Kidney epithelial cell (primary cell): ENCODE data around the gene TBL1X. TPM values are rescaled to one million over a fixed set of nuclear protein-coding genes. Genes with fewer than 3 reads are reported as not detected.

Source experiments
- DNase-seq: peaks from one replicate; pipeline ENCODE4 v3.0.0-alpha.2; 2010; ENCODE audit warnings: low read depth
- H3K27me3 ChIP-seq: 2 replicates; pipeline ENCODE4 v1.6.0; 2011; ENCODE audit warnings: low read length; ENCODE audit not compliant: control insufficient read depth, insufficient read depth
- H3K36me3 ChIP-seq: 2 replicates; pipeline ENCODE4 v1.5.1; 2011; ENCODE audit warnings: low read length; ENCODE audit not compliant: control insufficient read depth, insufficient read depth
- H3K4me3 ChIP-seq: 2 replicates; pipeline ENCODE4 v1.5.1; 2011; ENCODE audit warnings: low read depth, mild to moderate bottlenecking, control low read depth, low read length
- total RNA-seq: library from RNA; depleted of rRNA; stranded (reverse); fragments of >200 nt; gene quantifications from 2 replicates; pipeline ENCODE4 v1.2.3, GENCODE V29; 2015
- TF ChIP-seq, protein P1 (sequence below): IDR thresholded peaks from 2 replicates; pipeline ENCODE4 v1.5.1; 2011; ENCODE audit warnings: mild to moderate bottlenecking, moderate library complexity, low read length, control low read depth, inconsistent platforms; ENCODE audit not compliant: insufficient read depth, poor library complexity, severe bottlenecking

The TBL1X gene
- total RNA-seq, 1 donor from 2014 or later = 25.9 TPM

DNA sequence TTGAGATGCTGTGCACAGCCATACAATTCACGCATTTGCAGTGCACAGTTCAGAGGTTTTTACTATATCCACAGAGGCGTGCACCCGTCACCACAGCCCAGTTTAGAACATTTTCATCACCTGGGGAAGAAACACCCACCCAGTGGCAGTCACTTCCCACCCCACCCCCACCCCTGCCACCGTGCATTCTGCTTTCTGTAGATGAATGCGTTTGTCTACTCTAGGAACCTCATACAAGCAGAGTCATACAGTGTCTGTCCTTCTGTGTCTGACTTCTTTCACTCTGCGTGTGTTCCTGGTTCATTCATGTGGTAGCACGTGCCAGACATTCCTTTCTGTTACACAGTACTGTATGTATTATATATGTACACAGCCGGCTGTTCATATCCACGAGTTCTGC is 122.8 kb downstream of the TBL1X start:
- no peaks in the 10 kb centered on the region for H3K27me3 ChIP-seq
- no peaks in the 10 kb centered on the region for H3K36me3 ChIP-seq
- no peak for DNase-seq
- H3K4me3 ChIP-seq = no peak overlapping the region
- TF ChIP-seq, protein P1, sequence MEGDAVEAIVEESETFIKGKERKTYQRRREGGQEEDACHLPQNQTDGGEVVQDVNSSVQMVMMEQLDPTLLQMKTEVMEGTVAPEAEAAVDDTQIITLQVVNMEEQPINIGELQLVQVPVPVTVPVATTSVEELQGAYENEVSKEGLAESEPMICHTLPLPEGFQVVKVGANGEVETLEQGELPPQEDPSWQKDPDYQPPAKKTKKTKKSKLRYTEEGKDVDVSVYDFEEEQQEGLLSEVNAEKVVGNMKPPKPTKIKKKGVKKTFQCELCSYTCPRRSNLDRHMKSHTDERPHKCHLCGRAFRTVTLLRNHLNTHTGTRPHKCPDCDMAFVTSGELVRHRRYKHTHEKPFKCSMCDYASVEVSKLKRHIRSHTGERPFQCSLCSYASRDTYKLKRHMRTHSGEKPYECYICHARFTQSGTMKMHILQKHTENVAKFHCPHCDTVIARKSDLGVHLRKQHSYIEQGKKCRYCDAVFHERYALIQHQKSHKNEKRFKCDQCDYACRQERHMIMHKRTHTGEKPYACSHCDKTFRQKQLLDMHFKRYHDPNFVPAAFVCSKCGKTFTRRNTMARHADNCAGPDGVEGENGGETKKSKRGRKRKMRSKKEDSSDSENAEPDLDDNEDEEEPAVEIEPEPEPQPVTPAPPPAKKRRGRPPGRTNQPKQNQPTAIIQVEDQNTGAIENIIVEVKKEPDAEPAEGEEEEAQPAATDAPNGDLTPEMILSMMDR = no peak

DNA sequence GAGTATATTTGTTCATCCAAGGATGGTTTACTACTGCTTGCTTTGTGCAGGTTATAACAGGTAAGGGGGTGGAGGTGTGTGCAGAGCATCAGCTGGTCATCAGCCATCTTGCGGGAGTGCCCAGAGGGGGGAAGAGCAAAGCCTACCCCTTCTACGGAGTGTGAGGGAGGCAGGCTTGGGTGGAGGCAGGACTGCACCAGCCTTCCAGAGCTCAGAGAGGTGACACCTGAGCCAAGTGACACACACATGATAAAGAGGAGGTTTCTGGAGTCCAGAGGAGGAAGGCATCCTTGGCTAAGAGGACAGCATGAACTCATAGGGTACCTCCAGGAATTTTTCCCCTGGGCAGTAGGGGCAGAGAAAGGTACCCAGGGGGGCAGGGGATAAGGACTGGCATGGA is 126.6 kb downstream of the TBL1X start:
- H3K4me3 ChIP-seq = no peak overlapping the region
- no peaks in the 10 kb centered on the region for H3K27me3 ChIP-seq
- no peak for DNase-seq
- TF ChIP-seq, protein P1 = no peak
- no peaks in the 10 kb centered on the region for H3K36me3 ChIP-seq

DNA sequence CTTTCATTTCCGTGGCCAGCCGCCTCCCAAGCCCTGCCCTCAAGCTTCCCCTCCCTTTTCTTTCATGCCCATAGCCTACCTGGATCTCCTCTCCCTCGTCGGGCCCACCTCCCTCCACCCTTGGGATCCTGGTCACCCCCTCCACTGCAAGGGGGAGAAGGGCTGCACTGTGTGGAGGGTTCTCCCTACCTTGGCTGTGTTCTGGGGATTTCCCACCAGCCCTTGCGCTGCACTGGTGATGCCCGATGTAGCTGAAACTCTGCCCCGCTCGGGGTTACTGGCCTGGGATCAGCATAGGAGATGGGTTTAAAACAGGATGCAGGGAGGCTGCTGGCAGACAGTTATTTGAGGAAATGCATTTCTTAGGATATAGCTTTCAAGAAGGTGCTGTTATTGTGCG is 128.9 kb downstream of the TBL1X start:
- Histone ChIP-seq H3K4me3 (no peak overlapping the region), H3K27me3 (no peaks in the 10 kb centered on the region), H3K36me3 (no peaks in the 10 kb centered on the region)
- TF ChIP-seq, protein P1 = no peak
- DNase-seq = no peak

DNA sequence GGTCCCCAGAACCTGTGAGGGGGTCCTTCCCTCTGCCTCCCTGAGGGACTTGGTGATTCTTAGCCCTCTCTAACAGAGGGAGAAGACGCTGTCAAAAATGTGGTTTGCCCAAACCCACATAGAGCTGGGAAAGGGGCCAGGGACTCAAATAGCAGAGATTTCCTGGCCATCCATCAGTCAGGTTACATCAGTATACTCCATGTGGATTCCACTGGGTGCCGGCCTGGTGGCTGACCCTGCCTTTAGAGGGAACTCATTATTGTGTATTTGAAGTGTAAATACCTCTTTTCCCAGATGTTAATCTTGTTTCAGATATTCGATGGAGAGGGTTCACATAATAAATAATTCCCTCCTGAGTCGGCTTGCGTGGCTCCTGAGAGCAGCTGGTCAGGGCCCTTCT is 130.3 kb downstream of the TBL1X start:
- no peak for DNase-seq
- H3K27me3 ChIP-seq = no peaks in the 10 kb centered on the region
- H3K4me3 ChIP-seq = no peak overlapping the region
- TF ChIP-seq, protein P1 = no peak
- no peaks in the 10 kb centered on the region for H3K36me3 ChIP-seq

DNA sequence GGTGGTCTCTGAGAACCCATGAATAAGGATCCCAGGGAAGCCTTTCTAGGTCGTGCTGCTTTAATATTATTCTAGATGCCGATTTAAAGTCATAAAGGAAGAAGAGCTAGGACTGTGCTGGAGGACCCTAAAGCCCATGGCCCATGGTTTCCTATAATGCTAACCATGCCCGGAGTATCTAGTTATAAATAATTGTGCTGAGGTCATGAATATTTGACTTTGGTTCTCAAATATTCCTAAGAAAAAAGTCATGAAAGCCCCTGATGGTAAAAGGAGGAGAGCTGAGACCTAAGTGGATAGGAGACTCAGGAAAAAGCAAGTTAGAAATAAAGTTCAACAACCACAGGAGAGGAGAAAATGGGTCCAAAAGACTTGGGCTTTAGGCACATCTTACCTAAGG is 132.0 kb downstream of the TBL1X start:
- Histone ChIP-seq H3K27me3 (no peaks in the 10 kb centered on the region), H3K36me3 (no peaks in the 10 kb centered on the region), H3K4me3 (no peak overlapping the region)
- DNase-seq = no peak
- TF ChIP-seq, protein P1 = no peak

DNA sequence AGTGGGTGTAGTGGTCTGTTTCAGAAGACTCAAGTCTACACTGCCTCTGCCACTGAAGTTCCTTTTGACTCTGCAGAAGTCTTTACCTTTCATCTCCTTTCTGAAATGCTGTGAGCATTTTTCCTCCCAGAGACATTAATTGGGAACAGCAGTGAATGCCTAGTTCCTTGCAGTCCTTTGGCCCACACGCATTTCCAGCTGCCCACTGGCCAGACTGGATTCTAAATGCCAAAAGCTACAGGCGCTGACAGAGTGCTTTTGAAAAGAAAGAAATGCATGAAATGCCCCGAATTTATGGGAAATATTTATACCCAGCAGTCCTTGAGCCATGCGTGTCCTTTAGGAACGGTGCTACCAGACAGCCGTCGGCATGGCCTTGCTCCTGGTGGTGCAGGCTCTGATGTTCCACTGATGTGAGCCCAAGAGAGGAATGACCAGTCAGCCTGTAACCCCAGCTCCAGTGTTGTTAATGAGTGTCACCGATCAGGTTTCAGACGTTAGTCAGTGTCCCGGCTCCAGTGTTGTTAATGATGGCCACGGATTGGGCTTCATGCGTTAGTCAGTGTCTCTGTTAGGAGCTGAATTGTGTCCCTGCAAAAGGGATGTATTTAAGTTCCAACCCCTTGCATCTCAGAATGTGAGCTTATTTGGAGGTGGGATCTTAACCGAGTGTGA is 132.6 kb downstream of the TBL1X start:
- TF ChIP-seq, protein P1 = no peak
- no peak for DNase-seq
- no peaks in the 10 kb centered on the region for H3K27me3 ChIP-seq
- no peak overlapping the region for H3K4me3 ChIP-seq
- H3K36me3 ChIP-seq = no peaks in the 10 kb centered on the region
